Calu3 (cell line): ENCODE data around the gene PPEF1. TPM values are rescaled to one million over a fixed set of nuclear protein-coding genes. Genes with fewer than 3 reads are reported as not detected.

ENCODE experiments used
- BruUV-seq: library from RNA; stranded (reverse); fragments of 400-500 nt; replicated peaks from 2 replicates; lab custom pipeline; 2021; lab: Mats Ljungman, UMichigan
- CTCF ChIA-PET: fragments of 300-600 bp; sonication (Branson Sonifier 250); formaldehyde crosslinking; loops from one replicate; lab custom pipeline; 2022; ENCODE audit warnings: antibody characterized with exemption; lab: Charles Lee
- DNase-seq: peaks from one replicate; pipeline ENCODE4 v3.0.0; 2022
- H3K27ac Mint-ChIP-seq: one replicate; pipeline ENCODE4 v1.8.0; 2022; ENCODE audit warnings: mixed read lengths; ENCODE audit not compliant: unreplicated experiment
- H3K27me3 Mint-ChIP-seq: one replicate; pipeline ENCODE4 v1.8.0; 2022; ENCODE audit warnings: mixed read lengths; ENCODE audit not compliant: unreplicated experiment
- H3K36me3 Mint-ChIP-seq: one replicate; pipeline ENCODE4 v1.8.0; 2022; ENCODE audit warnings: mild to moderate bottlenecking, moderate library complexity, mixed read lengths; ENCODE audit not compliant: insufficient read depth, unreplicated experiment
- H3K4me1 Mint-ChIP-seq: one replicate; pipeline ENCODE4 v1.8.0; 2022; ENCODE audit warnings: mild to moderate bottlenecking, low read depth, mixed read lengths; ENCODE audit not compliant: unreplicated experiment
- H3K4me3 Mint-ChIP-seq: one replicate; pipeline ENCODE4 v1.8.0; 2022; ENCODE audit warnings: mild to moderate bottlenecking, low read depth, moderate library complexity, mixed read lengths; ENCODE audit not compliant: unreplicated experiment
- H3K9me3 Mint-ChIP-seq: one replicate; pipeline ENCODE4 v1.8.0; 2022; ENCODE audit warnings: low read depth, mixed read lengths; ENCODE audit not compliant: unreplicated experiment
- intact Hi-C: fragments of 100-400 bp; cut with micrococcal nuclease; formaldehyde crosslinking; loops from one replicate; pipeline ENCODE4 v1.10.0; 2022; ENCODE audit not compliant: unreplicated experiment
- total RNA-seq: library from RNA; stranded (reverse); gene quantifications from 2 replicates; pipeline ENCODE4 v1.2.3, GENCODE V29; 2022
- TF ChIP-seq, protein P1 (sequence below): fragments of 200-600 bp; IDR thresholded peaks from one replicate; pipeline ENCODE4 v1.8.0; 2022; ENCODE audit warnings: antibody characterized with exemption; ENCODE audit not compliant: unreplicated experiment

PPEF1 gene
- total RNA-seq, 1 experiment from 2014 or later, result not detected

DNA sequence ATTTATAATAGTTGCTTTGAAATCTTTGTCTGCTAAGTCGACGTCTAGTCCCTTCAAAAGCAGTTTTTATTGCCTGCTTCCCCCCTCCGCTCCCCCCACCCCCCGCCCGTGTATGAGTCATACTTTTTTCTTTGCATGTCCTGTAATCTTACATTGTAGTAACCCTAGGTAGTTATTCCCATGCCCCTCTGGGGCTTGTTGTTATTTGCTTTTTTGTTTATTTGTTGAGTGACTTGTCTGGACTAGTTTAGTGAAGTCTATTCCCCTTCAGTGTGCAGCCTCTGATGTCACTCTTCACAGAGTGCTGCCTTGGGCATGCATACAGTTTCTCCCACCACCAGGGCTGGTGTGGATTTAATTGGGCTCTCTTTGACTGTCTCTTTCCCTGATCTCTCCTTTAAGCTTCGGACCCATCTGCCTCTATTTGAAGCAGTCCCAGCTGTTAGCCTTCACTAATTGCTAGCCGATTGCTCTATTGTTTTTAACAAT is 86.2 kb downstream of the PPEF1 start:
- CTCF ChIA-PET, result no interaction called here
- BruUV-seq, result no TSS peak
- H3K4me1 Mint-ChIP-seq, result no peaks in the 10 kb centered on the region
- no peak overlapping the region for H3K4me3 Mint-ChIP-seq
- H3K9me3 Mint-ChIP-seq, result no peaks in the 10 kb centered on the region
- H3K27ac Mint-ChIP-seq, result no peak overlapping the region
- H3K27me3 Mint-ChIP-seq, result no peaks in the 10 kb centered on the region
- DNase-seq, result no peak
- no peaks in the 10 kb centered on the region for H3K36me3 Mint-ChIP-seq
- intact Hi-C loops, result no loop called here
- TF ChIP-seq, protein P1, sequence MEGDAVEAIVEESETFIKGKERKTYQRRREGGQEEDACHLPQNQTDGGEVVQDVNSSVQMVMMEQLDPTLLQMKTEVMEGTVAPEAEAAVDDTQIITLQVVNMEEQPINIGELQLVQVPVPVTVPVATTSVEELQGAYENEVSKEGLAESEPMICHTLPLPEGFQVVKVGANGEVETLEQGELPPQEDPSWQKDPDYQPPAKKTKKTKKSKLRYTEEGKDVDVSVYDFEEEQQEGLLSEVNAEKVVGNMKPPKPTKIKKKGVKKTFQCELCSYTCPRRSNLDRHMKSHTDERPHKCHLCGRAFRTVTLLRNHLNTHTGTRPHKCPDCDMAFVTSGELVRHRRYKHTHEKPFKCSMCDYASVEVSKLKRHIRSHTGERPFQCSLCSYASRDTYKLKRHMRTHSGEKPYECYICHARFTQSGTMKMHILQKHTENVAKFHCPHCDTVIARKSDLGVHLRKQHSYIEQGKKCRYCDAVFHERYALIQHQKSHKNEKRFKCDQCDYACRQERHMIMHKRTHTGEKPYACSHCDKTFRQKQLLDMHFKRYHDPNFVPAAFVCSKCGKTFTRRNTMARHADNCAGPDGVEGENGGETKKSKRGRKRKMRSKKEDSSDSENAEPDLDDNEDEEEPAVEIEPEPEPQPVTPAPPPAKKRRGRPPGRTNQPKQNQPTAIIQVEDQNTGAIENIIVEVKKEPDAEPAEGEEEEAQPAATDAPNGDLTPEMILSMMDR, result no peak

DNA sequence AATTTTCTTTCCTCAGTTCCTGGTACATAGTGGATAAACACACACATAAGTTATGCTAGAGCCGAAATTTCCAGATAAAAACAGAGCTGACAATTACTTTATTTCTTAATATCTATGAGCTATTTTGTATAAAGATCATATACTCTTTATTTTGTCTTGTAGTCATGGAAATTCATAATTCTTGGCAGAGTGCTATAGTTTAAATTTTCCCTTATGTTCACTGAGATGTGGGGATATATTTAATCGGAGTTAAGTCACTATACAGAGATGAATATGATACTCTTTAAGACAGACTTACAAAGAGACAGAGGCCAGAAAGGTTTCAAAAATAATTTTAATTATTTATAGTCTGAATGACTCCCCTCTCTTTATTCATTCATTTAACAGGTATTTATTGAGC is 89.7 kb downstream of the PPEF1 start:
- no peaks in the 10 kb centered on the region for H3K36me3 Mint-ChIP-seq
- no peak for DNase-seq
- CTCF ChIA-PET, result no interaction called here
- H3K9me3 Mint-ChIP-seq, result no peaks in the 10 kb centered on the region
- no TSS peak for BruUV-seq
- H3K4me1 Mint-ChIP-seq, result no peaks in the 10 kb centered on the region
- H3K27me3 Mint-ChIP-seq, result no peaks in the 10 kb centered on the region
- TF ChIP-seq, protein P1, result no peak
- H3K4me3 Mint-ChIP-seq, result no peak overlapping the region
- no peak overlapping the region for H3K27ac Mint-ChIP-seq
- intact Hi-C loops, result no loop called here

DNA sequence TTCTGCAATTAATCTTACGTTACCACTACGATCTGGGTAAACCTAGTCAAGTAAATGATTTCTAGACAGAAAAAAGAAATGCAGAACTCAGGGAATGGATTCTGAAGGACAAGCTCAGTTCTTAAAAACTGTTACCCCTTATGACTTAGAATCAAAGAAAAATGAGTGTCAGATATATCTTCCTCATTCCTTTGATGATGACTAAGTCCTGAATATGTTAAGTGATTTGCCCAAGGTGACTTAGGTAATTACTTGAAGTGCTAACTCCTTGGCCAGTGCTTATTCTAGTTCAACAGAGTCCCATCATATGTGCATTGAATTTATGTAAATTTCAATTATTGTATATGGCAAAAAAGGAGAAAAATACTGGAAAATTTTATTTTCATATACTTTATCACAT is 92.5 kb downstream of the PPEF1 start:
- no peak overlapping the region for H3K27ac Mint-ChIP-seq
- DNase-seq, result no peak
- intact Hi-C loops, result no loop called here

DNA sequence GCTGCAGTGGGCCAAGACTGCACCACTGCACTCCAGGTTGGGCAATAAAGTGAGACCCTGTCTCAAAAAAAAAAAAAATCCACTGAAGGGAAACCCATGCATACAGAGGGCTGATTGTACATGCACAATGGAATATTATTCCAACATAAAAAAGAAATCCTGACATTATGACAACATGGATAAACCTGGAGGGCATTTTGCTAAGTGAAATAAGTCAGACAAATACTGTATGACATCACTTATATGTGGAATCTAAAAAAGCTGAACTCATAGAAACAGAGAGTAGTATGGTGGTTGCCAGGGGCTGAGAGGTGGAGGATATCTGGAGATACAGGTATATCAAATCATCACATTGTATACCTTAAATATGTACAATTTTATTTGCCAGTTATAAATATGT is 102.2 kb downstream of the PPEF1 start:
- Mint-ChIP-seq H3K27ac (no peak overlapping the region), H3K4me1 (no peaks in the 10 kb centered on the region), H3K27me3 (no peaks in the 10 kb centered on the region), H3K36me3 (no peaks in the 10 kb centered on the region), H3K9me3 (no peaks in the 10 kb centered on the region), H3K4me3 (no peak overlapping the region)
- CTCF ChIA-PET, result interaction anchor here (0.7 kb wide), 1 partner anchor 23 kb away, joined by 3 read pairs; no protein-coding TSS in a partner anchor
- intact Hi-C loops, result no loop called here
- BruUV-seq, result no TSS peak
- TF ChIP-seq, protein P1, result no peak
- DNase-seq, result no peak

More for the DNA sequence above, 92.5 kb downstream of the PPEF1 start:
- no peaks in the 10 kb centered on the region for H3K9me3 Mint-ChIP-seq
- H3K4me3 Mint-ChIP-seq, result no peak overlapping the region
- no TSS peak for BruUV-seq
- no peaks in the 10 kb centered on the region for H3K4me1 Mint-ChIP-seq
- TF ChIP-seq, protein P1, result no peak
- H3K27me3 Mint-ChIP-seq, result no peaks in the 10 kb centered on the region
- CTCF ChIA-PET, result interaction anchor here (0.9 kb wide), 1 partner anchor 89 kb away, joined by 3 read pairs; no protein-coding TSS in a partner anchor
- no peaks in the 10 kb centered on the region for H3K36me3 Mint-ChIP-seq
